Glomerular endothelial cell (primary cell): ENCODE data around the gene TBC1D16. TPM values are rescaled to one million over a fixed set of nuclear protein-coding genes. Genes with fewer than 3 reads are reported as not detected.

ENCODE experiments used
- DNase-seq: peaks from one replicate; pipeline ENCODE4 v3.0.0-alpha.2; 2011; ENCODE audit warnings: low read depth, low spot score; ENCODE audit errors: extremely low read depth
- total RNA-seq: library from RNA; depleted of rRNA; stranded (reverse); fragments of >200 nt; gene quantifications from 2 replicates; pipeline ENCODE4 v1.2.3, GENCODE V29; 2015

TBC1D16 gene, protein sequence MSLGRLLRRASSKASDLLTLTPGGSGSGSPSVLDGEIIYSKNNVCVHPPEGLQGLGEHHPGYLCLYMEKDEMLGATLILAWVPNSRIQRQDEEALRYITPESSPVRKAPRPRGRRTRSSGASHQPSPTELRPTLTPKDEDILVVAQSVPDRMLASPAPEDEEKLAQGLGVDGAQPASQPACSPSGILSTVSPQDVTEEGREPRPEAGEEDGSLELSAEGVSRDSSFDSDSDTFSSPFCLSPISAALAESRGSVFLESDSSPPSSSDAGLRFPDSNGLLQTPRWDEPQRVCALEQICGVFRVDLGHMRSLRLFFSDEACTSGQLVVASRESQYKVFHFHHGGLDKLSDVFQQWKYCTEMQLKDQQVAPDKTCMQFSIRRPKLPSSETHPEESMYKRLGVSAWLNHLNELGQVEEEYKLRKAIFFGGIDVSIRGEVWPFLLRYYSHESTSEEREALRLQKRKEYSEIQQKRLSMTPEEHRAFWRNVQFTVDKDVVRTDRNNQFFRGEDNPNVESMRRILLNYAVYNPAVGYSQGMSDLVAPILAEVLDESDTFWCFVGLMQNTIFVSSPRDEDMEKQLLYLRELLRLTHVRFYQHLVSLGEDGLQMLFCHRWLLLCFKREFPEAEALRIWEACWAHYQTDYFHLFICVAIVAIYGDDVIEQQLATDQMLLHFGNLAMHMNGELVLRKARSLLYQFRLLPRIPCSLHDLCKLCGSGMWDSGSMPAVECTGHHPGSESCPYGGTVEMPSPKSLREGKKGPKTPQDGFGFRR
- total RNA-seq, result 30.5 and 35.8 TPM in 2 replicates

DNA sequence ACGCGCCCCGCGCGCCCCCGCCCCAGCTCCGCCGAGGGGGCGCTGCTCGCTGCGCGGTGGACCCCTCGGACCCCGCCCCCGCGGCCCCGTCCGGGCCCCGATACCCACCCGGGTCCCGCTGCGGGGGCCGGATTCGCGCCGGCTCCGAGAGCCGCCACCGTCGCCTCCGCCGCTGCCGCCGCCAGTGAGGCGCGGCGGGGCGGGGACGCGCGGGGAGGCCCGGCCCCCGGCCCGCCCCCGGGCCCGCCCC is at the start of gene TBC1D16:
TSS of gene TBC1D16 (minus strand) at position 186 of the 250 bp plus-strand sequence. CDS start 22,325 bp downstream, outside the sequence.
- DNase-seq, result no peak

DNA sequence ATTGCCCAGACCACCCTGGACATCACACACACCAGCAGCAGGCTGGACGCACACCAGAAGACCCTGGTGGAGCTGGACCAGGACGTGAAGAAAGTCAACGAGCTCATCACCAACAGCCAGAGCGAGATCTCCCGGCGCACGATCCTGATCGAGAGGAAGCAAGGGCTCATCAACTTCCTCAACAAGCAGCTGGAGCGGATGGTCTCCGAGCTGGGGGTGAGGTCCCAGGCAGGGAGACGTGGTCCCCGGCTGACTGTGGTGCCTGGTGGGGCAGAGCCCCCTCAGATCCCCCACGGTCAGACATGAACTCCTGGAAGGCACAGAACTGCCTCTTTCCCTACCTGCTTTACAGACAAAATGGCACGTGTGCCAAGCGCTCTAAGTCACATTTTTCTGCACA is 49.1 kb upstream of the TBC1D16 start:
- no peak for DNase-seq

DNA sequence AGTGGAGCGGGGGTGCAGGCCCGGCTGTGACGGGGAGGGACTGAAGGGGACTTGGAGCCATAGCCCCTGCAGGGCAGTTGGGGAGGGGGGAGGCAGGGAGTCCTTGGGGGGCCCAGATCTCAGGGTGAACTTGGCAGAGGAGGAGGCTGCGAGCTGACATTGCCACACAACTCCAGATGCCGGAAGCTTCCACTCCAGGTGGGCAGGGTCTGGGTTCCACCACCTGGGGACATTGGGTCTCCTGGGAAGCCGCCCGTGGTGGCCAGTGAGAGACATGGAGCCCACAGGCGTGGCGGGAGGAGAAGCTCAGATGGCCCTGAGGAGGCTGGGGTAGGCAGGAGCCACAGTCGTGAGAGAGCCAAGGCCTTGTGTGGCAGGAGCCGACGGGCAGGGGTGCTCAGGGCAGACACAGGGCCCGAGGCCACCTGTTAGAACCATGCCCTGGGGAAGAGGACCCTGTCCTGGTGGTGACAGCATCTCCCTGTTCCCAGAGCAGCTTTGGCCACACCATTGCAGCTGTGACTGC is 47.5 kb upstream of the TBC1D16 start:
- DNase-seq, result no peak

DNA sequence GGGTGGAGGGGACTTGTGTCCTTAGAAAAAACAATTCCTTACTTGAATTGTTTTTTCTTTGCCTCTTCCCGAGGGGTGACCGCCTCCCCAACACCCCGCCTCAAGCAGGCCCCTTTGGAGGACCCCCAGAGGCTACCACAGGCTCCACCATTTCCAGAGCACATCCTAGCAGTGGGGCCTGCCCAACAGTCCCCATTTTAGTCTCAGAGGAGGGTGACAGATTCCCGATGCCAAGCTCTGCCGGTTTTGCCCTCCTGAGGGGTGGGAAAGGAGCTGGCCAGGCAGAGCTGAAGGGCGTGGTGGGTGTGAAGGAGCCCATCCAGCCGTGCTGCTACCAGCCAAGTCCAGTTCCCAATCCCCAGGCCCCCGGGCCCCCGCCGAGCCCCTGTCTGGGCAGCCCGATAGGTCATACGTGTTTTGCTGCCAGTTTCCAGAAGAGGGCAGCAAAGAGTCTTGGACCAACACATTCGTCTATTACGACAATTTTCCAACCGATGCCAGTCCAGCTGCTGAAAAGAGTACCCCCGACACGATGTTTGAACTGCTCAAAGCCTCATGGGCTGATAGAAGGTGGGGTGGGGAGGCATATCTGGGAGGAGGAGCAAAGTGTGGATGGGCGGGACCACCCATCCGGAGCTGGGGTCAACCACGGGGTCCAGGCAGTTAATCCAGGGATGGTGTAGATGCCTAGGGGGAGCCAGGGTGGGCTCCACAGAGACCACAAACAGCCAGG is 46.9 kb upstream of the TBC1D16 start:
- DNase-seq, result no peak

DNA sequence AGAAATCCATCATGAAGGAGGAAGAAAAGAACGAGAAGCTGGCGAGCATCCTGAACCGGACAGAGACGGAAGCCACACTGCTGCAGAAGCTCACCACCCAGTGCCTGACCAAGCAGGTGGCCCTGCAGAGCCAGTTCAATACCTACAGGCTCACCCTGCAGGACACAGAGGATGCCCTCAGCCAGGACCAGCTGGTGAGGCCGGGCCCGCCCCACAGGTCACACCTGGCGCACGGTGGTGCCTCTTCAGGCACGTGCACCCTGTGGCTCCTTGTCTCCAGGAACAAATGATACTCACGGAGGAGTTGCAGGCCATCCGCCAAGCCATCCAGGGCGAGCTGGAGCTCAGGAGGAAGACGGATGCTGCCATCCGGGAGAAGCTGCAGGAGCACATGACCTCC is 45.9 kb upstream of the TBC1D16 start:
- no peak for DNase-seq

DNA sequence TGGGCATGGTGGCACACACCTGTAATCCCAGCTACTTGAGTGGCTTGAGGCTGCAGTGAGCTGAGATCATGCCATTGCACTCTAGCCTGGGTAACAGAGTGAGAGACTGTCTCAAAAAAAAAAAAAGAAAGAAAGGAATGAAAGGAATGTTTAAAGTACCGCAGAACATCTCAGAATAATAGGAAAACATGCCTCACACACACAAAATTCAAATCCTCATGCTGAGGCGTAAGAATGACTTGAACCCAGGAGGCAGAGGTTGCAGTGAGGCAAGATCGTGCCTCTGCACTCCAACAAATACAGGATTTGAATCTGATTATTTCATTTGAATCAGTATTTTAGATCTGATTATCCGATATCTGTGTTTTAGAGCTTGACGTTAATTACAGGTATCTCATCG is 44.4 kb upstream of the TBC1D16 start:
- no peak for DNase-seq

DNA sequence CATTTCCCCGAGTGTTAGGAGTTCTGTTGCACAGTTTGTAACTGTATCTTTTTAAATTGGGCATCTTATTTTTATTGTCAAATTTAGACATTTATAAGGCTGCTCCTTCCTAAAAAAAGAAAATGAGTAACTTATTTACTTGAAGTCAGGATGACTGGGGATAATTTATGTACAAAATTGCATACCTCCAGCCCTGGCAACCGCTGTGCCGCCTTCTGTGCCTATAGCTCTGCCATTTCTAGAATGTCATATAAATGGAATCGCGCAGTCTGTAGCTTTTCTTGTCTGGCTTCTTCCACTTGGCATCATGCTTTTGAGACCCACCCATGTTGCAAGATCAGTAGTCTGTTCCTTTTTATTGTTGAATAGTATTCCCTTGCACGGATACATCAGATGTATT is 36.7 kb upstream of the TBC1D16 start:
- DNase-seq, result no peak

DNA sequence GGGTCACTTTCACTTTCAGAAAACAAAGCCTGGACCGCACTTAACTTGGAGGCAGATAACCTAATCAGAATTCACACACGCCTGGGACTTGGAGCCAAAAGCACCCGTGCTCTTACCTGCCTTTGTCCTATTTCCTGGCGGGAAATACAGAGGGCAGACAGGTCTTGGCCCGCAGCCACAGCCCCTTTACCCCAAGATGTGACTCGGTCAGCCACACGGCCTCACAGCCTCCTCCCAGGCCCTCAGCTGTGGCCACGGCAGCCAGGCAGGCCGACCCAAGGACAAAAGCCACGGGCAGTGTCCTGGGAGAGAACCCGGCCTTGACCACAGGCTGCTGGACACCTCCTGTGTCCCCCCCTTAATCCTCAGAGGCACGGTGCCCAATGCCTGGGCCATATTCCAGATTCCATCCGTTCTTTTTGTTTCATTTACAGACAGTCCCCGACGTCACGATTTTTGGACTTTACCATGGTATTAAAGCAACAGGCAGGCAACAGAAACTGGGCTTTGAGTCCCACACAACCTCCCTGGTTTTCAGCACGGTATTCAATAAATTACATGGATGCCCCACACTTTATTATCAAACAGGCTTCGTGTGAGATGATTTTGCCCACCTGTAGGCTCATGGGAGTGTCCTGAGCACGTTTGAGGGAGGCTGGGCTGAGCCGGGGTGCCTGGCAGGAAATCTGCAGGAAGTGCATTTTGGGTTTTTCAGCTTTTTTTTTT is 35.6 kb upstream of the TBC1D16 start:
- DNase-seq, result peak; percentile 33

DNA sequence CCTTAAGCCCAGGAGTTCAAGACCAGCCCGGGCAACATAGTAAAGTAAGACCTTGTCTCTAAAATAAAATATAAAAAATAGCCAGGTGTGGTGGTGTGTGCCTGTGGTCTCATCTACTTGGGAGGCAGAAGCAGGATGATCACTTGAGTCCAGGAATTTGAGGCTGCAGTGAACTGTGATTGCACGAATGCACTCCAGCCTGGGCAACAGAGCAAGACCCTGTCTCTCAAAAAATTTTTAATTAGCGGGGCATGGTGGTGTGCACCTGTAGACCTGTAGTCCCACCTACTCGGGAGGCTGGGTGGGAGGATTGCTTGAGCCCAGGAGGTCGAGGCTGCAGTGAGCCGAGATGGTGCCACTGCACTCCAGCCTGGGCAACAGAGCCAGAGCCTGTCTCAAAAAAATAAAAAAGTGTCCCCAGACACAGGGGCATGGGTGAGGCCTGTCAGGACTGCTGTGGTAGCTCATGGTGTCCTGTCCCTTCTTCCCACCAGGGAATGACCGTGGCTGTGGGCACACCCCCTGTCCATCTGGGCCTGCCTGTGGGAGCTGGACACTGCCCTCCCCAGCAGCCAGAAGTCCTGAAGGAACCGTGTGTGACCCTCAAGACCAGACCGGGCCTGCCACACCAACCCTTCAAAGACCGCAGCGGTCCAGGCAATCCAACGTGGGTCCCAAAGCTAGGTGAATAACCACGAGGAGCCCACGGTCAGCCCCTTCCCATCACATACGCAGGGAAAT is 34.9 kb upstream of the TBC1D16 start:
- DNase-seq, result no peak

DNA sequence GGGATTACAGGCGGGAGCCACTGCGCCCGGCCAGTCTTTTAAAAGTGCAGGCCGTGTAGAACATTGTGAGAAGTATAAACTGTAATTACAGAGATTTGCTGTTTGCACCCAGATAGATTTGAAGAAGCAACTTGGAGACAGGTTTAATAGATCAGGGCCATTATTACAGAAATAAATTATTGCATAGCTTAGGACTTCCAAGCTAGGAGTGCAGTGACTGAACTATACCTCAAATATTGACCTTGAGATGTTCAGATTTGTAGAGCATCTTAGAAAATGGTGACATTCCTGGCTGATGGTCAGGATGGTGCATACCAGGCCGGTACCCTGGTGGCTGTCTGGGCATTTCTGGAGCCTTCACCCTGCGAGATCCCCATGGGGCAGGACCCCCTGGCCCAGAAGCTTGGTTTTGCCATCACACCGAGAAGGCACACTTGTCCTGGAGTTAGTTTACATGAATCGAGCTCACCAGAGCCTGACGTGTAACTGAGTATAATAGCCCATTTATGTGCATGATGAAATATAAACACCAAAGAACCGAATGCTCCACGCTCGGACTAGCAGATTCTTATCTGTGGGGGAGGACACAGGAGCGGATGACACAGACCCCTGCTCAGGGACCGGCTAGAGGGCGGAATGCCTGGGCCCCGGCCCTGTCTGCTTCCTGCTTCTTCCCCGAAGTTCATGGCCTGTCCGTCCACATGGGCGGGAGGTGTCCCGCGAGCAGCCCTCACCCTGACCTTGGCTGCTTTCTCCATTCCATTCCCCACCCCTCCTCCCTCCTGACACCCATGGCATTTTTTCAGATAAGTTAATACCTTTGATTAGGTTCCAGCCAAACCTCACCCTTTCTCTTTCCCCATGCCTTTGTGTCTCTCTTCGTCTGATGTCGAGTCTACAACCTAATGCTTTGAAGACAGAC is 32.9 kb upstream of the TBC1D16 start:
- DNase-seq, result no peak

DNA sequence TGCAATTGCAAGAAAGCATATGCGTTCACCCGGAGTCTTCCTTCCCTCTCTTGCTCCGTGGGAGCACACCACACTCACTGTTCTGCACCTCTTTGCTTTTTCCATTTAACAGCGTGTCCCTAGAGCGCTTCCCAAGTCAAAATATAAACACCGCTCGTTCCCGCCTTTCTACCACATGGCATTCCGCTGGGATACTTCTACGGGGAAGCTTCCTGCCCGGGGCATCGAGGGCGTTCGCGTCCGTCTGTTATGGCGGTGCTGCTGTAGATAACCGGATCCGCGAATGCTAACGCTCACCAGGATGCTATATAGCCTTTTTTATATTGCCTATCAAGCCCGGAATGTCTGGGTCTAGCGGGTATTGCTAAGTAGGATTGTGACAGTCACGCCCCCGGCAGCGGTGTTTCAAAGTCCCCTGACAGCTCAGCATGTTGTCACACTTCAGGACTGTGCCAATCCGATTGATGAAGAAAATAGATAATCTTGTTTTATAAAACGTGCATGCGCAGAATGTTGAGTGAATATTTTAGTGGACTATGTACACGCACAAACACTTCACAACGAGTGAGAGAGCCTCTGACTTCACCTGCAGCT is 31.8 kb upstream of the TBC1D16 start:
- DNase-seq, result no peak

DNA sequence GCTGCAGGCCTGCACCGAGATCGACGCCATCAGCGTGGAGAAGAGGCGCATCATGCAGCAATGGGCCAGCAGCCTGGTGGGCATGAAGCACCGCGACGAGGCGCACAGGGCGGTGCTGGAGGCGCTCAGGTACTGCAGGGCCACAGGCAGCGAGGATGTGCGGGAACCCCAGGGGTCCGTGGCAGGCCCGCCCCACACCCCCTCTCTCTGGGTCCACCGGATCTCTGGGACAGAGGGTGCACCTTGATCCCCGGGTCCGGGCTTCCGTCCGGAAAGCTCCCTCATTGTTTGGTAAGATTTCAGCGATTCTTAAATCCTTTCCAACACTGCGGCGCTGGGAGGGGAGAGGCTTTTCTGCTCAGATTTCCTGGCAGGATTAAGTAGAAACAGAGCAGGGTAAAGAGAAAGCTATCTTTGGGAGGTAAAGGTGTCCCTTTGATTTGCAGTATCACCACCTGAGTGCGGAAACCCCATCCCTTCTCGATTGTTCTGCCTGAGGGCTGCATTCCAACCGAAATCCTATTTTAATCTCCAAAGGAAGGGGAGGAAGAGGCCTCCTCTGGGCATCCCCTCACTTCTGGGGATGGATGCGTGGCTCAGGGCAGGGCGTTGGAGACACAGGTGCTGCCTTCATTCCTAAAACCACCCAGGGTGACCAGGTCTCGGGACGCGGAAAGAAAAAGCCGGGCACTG is 30.0 kb upstream of the TBC1D16 start:
- no peak for DNase-seq

DNA sequence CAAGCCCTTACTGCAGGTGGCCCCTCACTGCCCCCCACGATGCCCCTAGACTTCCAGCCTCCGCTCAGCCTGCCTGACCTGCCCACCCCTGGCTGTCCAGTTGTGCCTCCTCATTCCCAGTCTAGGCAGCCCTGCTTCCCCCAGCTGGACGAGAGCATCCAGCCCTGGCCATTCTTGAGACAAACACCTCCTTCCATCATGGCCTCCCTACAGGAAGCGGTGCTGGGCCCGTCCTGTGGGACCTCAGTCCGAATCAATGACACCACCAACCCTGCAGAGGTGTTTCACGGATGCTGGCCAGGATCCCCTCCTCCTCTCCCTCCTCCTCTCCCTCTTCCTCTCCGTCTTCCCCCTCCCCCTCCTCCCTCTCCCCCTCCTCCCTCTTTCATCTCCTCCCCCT is 29.0 kb upstream of the TBC1D16 start:
- DNase-seq, result no peak

DNA sequence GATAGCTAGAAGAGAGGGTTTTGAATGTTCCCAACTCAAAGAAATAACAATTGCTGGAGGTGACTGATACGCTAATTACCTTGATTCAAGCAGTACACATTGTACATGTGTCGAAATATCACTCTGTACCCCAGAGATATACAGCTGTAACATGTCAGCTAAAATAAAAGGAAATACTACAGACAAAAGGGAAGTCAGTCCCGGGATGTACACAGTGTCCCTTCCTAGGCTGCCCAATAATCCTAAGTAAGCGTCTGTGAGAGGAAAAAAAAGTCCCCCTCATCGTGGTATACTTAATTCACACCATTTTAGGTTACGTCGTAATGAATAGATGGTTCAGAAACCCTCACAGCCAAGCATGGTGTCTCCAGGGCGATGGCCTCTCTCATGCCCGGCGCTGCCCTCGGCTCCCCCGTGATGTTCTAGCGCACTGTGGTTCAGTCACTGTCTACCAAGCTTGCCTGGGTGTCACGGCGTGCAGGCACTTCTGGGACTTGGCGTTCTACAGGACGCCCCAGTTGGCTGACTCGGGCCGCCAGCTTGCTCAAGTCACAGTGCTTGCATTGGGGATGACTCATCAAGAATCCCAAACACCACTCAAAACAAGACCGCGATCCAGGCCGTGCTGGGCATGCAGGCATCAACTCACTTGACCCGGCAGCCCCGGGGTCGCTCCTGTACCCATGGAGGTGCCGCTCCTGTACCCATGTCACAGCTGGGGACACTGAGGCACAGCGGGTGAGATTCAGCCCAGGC is 28.3 kb upstream of the TBC1D16 start:
- DNase-seq, result no peak

DNA sequence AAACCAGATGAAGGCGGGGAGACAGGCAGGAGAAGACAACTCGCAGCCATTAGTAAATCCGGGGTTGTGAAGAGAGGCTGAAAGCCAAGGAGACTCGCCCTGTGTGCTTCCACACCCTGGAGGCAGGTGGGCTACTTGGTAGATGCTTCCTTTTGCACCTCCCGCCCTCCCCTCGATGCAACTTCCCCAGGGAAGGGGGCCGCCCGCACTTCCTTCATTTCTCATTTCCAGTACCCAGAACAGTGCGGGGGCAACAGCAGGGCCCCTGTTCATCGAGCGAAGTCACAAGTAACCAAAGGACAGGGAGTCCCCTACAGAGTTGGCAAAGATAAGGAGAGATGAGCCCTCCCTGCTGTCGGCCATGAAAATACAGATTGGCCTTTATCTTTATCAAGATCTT is 25.7 kb upstream of the TBC1D16 start:
- DNase-seq, result no peak

DNA sequence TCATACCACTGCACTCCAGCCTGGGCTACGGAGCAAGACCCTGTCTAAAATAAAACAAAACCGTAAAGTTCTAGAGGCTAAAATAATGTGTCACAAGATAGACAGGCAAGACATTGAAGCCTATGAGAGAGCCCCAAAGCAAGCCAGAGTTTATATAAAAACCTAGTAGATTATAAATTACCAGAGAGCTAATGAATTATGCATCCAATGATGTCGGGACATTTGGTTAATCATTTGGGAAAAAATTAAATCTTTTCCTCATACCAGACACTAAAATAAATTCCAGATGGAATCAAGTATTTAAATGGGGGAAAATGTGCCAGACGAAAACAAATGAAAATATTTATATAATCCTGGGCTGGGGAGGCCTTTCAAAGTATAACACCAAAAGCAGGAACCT is 25.0 kb upstream of the TBC1D16 start:
- no peak for DNase-seq

DNA sequence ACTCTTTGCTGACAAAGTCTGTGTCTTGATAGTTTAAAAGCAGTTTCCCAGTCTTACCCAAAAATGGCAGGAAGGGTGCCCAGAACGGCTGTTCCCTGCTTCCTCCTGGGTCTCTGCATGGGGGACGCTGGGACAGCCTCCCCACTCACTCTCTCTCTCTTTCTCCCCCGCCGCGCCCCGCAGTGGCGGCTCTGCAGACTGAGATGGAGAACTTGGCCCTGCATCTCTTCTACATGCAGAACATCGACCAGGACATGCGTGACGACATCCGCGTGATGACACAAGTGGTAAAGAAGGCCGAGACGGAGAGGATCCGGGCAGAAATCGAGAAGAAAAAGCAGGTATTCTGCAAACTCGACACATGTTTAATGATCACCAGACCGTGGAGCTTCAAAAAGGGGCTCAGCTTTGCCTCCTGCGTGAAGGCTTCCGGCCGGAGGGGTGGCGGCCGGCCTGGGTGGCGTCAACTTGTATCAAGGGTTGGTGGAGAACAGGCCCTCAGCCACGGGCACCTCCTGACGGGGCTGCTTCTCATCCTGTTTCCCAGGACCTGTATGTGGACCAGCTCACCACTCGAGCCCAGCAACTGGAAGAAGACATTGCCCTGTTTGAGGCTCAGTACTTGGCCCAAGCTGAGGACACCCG is 22.8 kb upstream of the TBC1D16 start:
- DNase-seq, result no peak
